H9 (cell line): ENCODE results near the gene GALC. TPM values are rescaled to one million over a fixed set of nuclear protein-coding genes. Genes with fewer than 3 reads are reported as not detected.

ENCODE experiments used
- DNase-seq: peaks from one replicate; pipeline ENCODE4 v3.0.0-alpha.2; 2017
- H2AFZ ChIP-seq: one replicate; pipeline ENCODE4 v1.6.1; 2013; ENCODE audit warnings: mild to moderate bottlenecking, low read length, control low read depth, moderate library complexity
- H2AK5ac ChIP-seq: 2 replicates; pipeline ENCODE4 v1.6.1; 2013; ENCODE audit warnings: low read length, control low read depth, mixed read lengths; ENCODE audit not compliant: insufficient read length
- H2BK120ac ChIP-seq: one replicate; pipeline ENCODE4 v1.6.1; 2013; ENCODE audit warnings: low read depth, mild to moderate bottlenecking, low read length, control low read depth, inconsistent platforms; ENCODE audit not compliant: poor library complexity, severe bottlenecking
- H2BK12ac ChIP-seq: 2 replicates; pipeline ENCODE4 v1.6.1; 2013; ENCODE audit warnings: low read length, control low read depth, mixed read lengths, low read depth; ENCODE audit not compliant: insufficient read length
- H2BK15ac ChIP-seq: 2 replicates; pipeline ENCODE4 v1.6.1; 2013; ENCODE audit warnings: low read depth, low read length, control low read depth
- H2BK20ac ChIP-seq: one replicate; pipeline ENCODE4 v1.6.1; 2013; ENCODE audit warnings: low read depth, mild to moderate bottlenecking, low read length, control low read depth, inconsistent platforms; ENCODE audit not compliant: poor library complexity, severe bottlenecking
- H2BK5ac ChIP-seq: 2 replicates; pipeline ENCODE4 v1.6.1; 2013; ENCODE audit warnings: low read length, control low read depth, mixed read lengths; ENCODE audit not compliant: insufficient read length
- H3K14ac ChIP-seq: 2 replicates; pipeline ENCODE4 v1.6.1; 2013; ENCODE audit warnings: low read length, control low read depth; ENCODE audit not compliant: insufficient read depth
- H3K18ac ChIP-seq: 2 replicates; pipeline ENCODE4 v1.6.1; 2013; ENCODE audit warnings: low read depth, mild to moderate bottlenecking, mixed read lengths, low read length, control low read depth; ENCODE audit not compliant: insufficient read length
- H3K23ac ChIP-seq: 2 replicates; pipeline ENCODE4 v1.6.1; 2013; ENCODE audit warnings: low read length, control low read depth, mixed read lengths, low read depth; ENCODE audit not compliant: insufficient read length
- H3K23me2 ChIP-seq: 2 replicates; pipeline ENCODE4 v1.6.1; 2013; ENCODE audit warnings: low read depth, mild to moderate bottlenecking, mixed read lengths, low read length, control low read depth; ENCODE audit not compliant: insufficient read length, poor library complexity, severe bottlenecking
- H3K27ac ChIP-seq: 2 replicates; pipeline ENCODE4 v1.5.1; 2013; ENCODE audit warnings: low read length, control low read depth, mixed read lengths, low read depth; ENCODE audit not compliant: insufficient read length
- H3K27me3 ChIP-seq: 2 replicates; pipeline ENCODE4 v1.6.1; 2013; ENCODE audit warnings: low read length, control low read depth, inconsistent platforms; ENCODE audit not compliant: insufficient read depth
- H3K4ac ChIP-seq: 2 replicates; pipeline ENCODE4 v1.6.1; 2013; ENCODE audit warnings: low read depth, mild to moderate bottlenecking, control low read depth, inconsistent platforms, low read length, moderate library complexity
- H3K4me1 ChIP-seq: 2 replicates; pipeline ENCODE4 v1.6.1; 2013; ENCODE audit warnings: low read length, control low read depth, inconsistent platforms; ENCODE audit not compliant: insufficient read depth
- H3K4me2 ChIP-seq: 2 replicates; pipeline ENCODE4 v1.6.1; 2013; ENCODE audit warnings: low read length, control low read depth, mixed read lengths; ENCODE audit not compliant: insufficient read length, insufficient read depth
- H3K56ac ChIP-seq: 2 replicates; pipeline ENCODE4 v1.6.1; 2013; ENCODE audit warnings: low read depth, mild to moderate bottlenecking, mixed read lengths, low read length, control low read depth; ENCODE audit not compliant: insufficient read length
- H3K79me1 ChIP-seq: 2 replicates; pipeline ENCODE4 v1.6.1; 2013; ENCODE audit warnings: low read depth, mild to moderate bottlenecking, moderate library complexity, low read length, control low read depth, inconsistent platforms; ENCODE audit not compliant: insufficient read depth, poor library complexity, severe bottlenecking
- H3K79me2 ChIP-seq: 2 replicates; pipeline ENCODE4 v1.6.1; 2013; ENCODE audit warnings: low read length, control low read depth, inconsistent platforms; ENCODE audit not compliant: insufficient read depth
- H3K9ac ChIP-seq: 2 replicates; pipeline ENCODE4 v1.6.1; 2013; ENCODE audit warnings: low read length, control low read depth, mixed read lengths; ENCODE audit not compliant: insufficient read length; ENCODE audit errors: extremely low read depth
- H3K9me3 ChIP-seq: one replicate; pipeline ENCODE4 v1.6.1; 2013; ENCODE audit warnings: low read depth, low read length, inconsistent platforms; ENCODE audit not compliant: control insufficient read depth
- H3T11ph ChIP-seq: one replicate; pipeline ENCODE4 v1.6.1; 2013; ENCODE audit warnings: mild to moderate bottlenecking, low read length, control low read depth, inconsistent platforms
- H4K20me1 ChIP-seq: one replicate; pipeline ENCODE4 v1.6.1; 2013; ENCODE audit not compliant: control insufficient read depth, insufficient read length, insufficient read depth
- H4K5ac ChIP-seq: 2 replicates; pipeline ENCODE4 v1.6.1; 2013; ENCODE audit warnings: low read depth, mild to moderate bottlenecking, mixed read lengths, low read length, control low read depth; ENCODE audit not compliant: insufficient read length
- H4K8ac ChIP-seq: replicated peaks from 2 replicates; pipeline ENCODE4 v1.6.1; 2013; ENCODE audit warnings: low read length, control low read depth, mixed read lengths, low read depth; ENCODE audit not compliant: insufficient read length
- H4K91ac ChIP-seq: 2 replicates; pipeline ENCODE4 v1.6.1; 2013; ENCODE audit warnings: low read depth, mild to moderate bottlenecking, moderate library complexity, mixed read lengths, low read length, control low read depth; ENCODE audit not compliant: insufficient read length
- H3K27ac Mint-ChIP-seq, 3 experiments: 2 replicates in 2 of 3; 3 replicates in 1 of 3; pipeline ENCODE4 v1.8.0; 2020 to 2021; ENCODE audit warnings: mixed read lengths in 3 of 3, mild to moderate bottlenecking in 1 of 3, moderate library complexity in 1 of 3
- H3K27me3 Mint-ChIP-seq: 2 replicates; pipeline ENCODE4 v1.8.0; 2021; ENCODE audit warnings: low read depth, mild to moderate bottlenecking, moderate library complexity, mixed read lengths
- H3K36me3 Mint-ChIP-seq, 3 experiments: 2 replicates in 2 of 3; 3 replicates in 1 of 3; pipeline ENCODE4 v1.8.0; 2020 to 2021; ENCODE audit warnings: low read depth in 3 of 3, mixed read lengths in 3 of 3; ENCODE audit not compliant: insufficient read depth in 1 of 3
- H3K4me1 Mint-ChIP-seq, 2 experiments: 2 replicates each; pipeline ENCODE4 v1.8.0; 2020; ENCODE audit warnings: mixed read lengths in 2 of 2
- H3K4me3 Mint-ChIP-seq, 2 experiments: 2 replicates in 1 of 2; 3 replicates in 1 of 2; pipeline ENCODE4 v1.8.0; 2020 to 2021; ENCODE audit warnings: mild to moderate bottlenecking in 2 of 2, mixed read lengths in 2 of 2, moderate library complexity in 1 of 2
- H3K9me3 Mint-ChIP-seq, 2 experiments: 2 replicates in 1 of 2; 3 replicates in 1 of 2; pipeline ENCODE4 v1.8.0; 2020; ENCODE audit warnings: mild to moderate bottlenecking in 2 of 2, mixed read lengths in 2 of 2, moderate library complexity in 1 of 2
- CTCF ChIP-seq: fragments of 200-600 bp; sonication (generic); conservative IDR thresholded peaks from 3 replicates; pipeline ENCODE4 v1.8.0; 2021; ENCODE audit warnings: antibody characterized with exemption, mild to moderate bottlenecking
- WGBS: extraction: QIAGEN DNeasy Blood & Tissue Kit; methylation state at CpG from one replicate; pipeline ENCODE4 v1.1.7; 2013; ENCODE audit warnings: missing lambda C conversion rate, low lambda C conversion rate, mixed read lengths; ENCODE audit not compliant: insufficient read length; ENCODE audit errors: extremely low coverage; 5-methylcytosine and 5-hydroxymethylcytosine counted together
- total RNA-seq: library from RNA; stranded (reverse); gene quantifications from 2 replicates; pipeline ENCODE4 v1.2.1, GENCODE V29; 2021

Gene GALC
- total RNA-seq, 1 experiment from 2014 or later, result 12.4 TPM

DNA sequence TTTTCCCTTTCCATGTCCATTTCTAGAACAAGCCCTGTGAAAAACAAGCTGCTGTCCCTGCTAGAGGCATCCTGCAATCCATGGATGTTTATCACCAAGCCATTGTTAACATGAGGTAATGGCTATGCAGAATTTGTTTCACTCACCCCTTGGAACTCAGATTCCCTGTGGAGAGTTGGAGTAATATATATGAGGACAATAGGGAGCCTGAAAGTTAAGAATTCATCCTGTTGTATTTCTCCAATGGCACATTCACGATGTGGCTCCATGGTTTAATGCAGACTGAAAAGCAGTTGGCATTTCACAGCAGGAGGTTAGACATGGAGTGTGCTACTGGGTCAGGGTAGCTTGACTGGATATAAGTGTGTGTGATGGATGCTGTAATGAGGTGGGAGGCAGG, 44.3 kb upstream of the GALC start:
- Histone ChIP-seq H2BK20ac (no peak overlapping the region), H3K4ac (no peak overlapping the region), H3K9ac (no peak overlapping the region), H2BK120ac (no peak overlapping the region), H3K56ac (no peak overlapping the region), H3K4me1 (peaks cover 4% of the 10 kb centered on the region; the same call in 1 of the 2 replicates), H4K5ac (no peak overlapping the region), H2AK5ac (no peak overlapping the region), H2BK12ac (no peak overlapping the region), H3K79me1 (no peaks in the 10 kb centered on the region), H3K14ac (no peak overlapping the region), H3K18ac (no peak overlapping the region), H3T11ph (no peak overlapping the region), H2BK5ac (no peak overlapping the region), H3K27ac (no peak overlapping the region), H2BK15ac (no peak overlapping the region), H3K23ac (no peak overlapping the region), H3K9me3 (no peaks in the 10 kb centered on the region), H4K91ac (no peak overlapping the region), H4K20me1 (no peaks in the 10 kb centered on the region), H2AFZ (no peak overlapping the region), H3K79me2 (no peaks in the 10 kb centered on the region), H4K8ac (no peak overlapping the region), H3K27me3 (no peaks in the 10 kb centered on the region), H3K23me2 (no peaks in the 10 kb centered on the region), H3K4me2 (no peak overlapping the region)
- Mint-ChIP-seq H3K9me3 (no peaks in the 10 kb centered on the region), H3K27me3 (no peaks in the 10 kb centered on the region), H3K4me1 (peaks cover 18% of the 10 kb centered on the region in 2 experiments), H3K36me3 (no peaks in the 10 kb centered on the region; a peak in 1 of 7 replicates), H3K4me3 (no peak overlapping the region), H3K27ac (peak overlapping the region in 1 of 3 experiments; percentile 54; a peak in 1 of 7 replicates)
- WGBS, result no CpG with 5 or more reads among the region's 1 CpG
- no peak for DNase-seq
- no peak for TF ChIP-seq CTCF
